ENCODE measurements around the gene TET3.

TET3 gene

GRCh38 chr2:73993778-73994177 is 9.1 kb downstream of the TET3 start:
- no peak for DNase-seq (ENCODE audit: low spot score)
- H3K27ac ChIP-seq: no peak overlapping the region
- no peak overlapping the region for H3K4me3 ChIP-seq
- TF ChIP-seq CTCF (IDR thresholded peaks at IDR 0.05): no peak

- Histone ChIP-seq H3K4me3 (no peak overlapping the region), H3K27ac (no peak overlapping the region)
- TF ChIP-seq CTCF (IDR thresholded peaks at IDR 0.05): no peak
- no peak for DNase-seq (ENCODE audit: low spot score)
These were observed 9.6 kb downstream of the TET3 start for GRCh38 chr2:73994178-73994831.

- no peak for TF ChIP-seq CTCF (IDR thresholded peaks at IDR 0.05)
- Histone ChIP-seq H3K4me3 (no peak overlapping the region), H3K27ac (no peak overlapping the region)
- DNase-seq (ENCODE audit: low spot score): no peak
These were observed 11.1 kb downstream of the TET3 start for GRCh38 chr2:73995810-73996209.

GRCh38 chr2:73997813-73998212 is 13.1 kb downstream of the TET3 start:
- no peak for TF ChIP-seq CTCF (IDR thresholded peaks at IDR 0.05)
- Histone ChIP-seq H3K27ac (no peak overlapping the region), H3K4me3 (no peak overlapping the region)
- no peak for DNase-seq (ENCODE audit: low spot score)

- no peak for TF ChIP-seq CTCF (IDR thresholded peaks at IDR 0.05)
These were observed 13.7 kb downstream of the TET3 start for GRCh38 chr2:73998451-73998850.

GRCh38 chr2:73998933-73999332 is 14.2 kb downstream of the TET3 start:
- no peak overlapping the region for H3K27ac ChIP-seq
- no peak for DNase-seq (ENCODE audit: low spot score)
- H3K4me3 ChIP-seq: no peak overlapping the region
- TF ChIP-seq CTCF (IDR thresholded peaks at IDR 0.05): no peak

More at GRCh38 chr2:73998451-73998850, 13.7 kb downstream of the TET3 start:
- no peak overlapping the region for H3K27ac ChIP-seq
- DNase-seq (ENCODE audit: low spot score): no peak
- no peak overlapping the region for H3K4me3 ChIP-seq

- DNase-seq (ENCODE audit: low spot score): no peak
- Histone ChIP-seq H3K4me3 (no peak overlapping the region), H3K27ac (no peak overlapping the region)
- no peak for TF ChIP-seq CTCF (IDR thresholded peaks at IDR 0.05)
These were observed 15.3 kb downstream of the TET3 start for GRCh38 chr2:73999881-74000597.

Measured in coronary artery (tissue), 2 donors.